A673 (cell line): ENCODE results near the gene ZSCAN10. TPM values are rescaled to one million over a fixed set of nuclear protein-coding genes. Genes with fewer than 3 reads are reported as not detected.

Source experiments
- BruUV-seq: library from RNA; stranded (reverse); fragments of 400-500 nt; replicated peaks from 2 replicates; lab custom pipeline; 2021; lab: Mats Ljungman, UMichigan
- CTCF ChIA-PET: fragments of 300-600 bp; sonication (Branson Sonifier 250); formaldehyde crosslinking; loops from one replicate; lab custom pipeline; 2022; ENCODE audit warnings: antibody characterized with exemption; lab: Charles Lee
- POLR2A ChIA-PET: fragments of 300-600 bp; sonication (Branson Sonifier 250); formaldehyde crosslinking; loops from one replicate; lab custom pipeline; 2022; ENCODE audit warnings: antibody characterized with exemption; ENCODE audit not compliant: low non-redundant PET; lab: Charles Lee
- DNase-seq: peaks from one replicate; pipeline ENCODE4 v3.0.0-alpha.2; 2015; ENCODE audit warnings: low spot score
- H3K27ac ChIP-seq: fragments of 200-600 bp; sonication (generic); 2 replicates; pipeline ENCODE4 v1.5.1; 2016; ENCODE audit warnings: mixed run types, low read depth, mild to moderate bottlenecking, mixed read lengths, antibody characterized with exemption, low read length; ENCODE audit not compliant: poor library complexity, severe bottlenecking
- H3K27me3 ChIP-seq: fragments of 200-600 bp; sonication (generic); replicated peaks from 2 replicates; pipeline ENCODE4 v1.6.1; 2017; ENCODE audit warnings: mixed run types, low read depth, mild to moderate bottlenecking, mixed read lengths, antibody characterized with exemption, low read length; ENCODE audit not compliant: insufficient read depth, poor library complexity
- H3K36me3 ChIP-seq: fragments of 200-600 bp; sonication (generic); 2 replicates; pipeline ENCODE4 v1.6.1; 2016; ENCODE audit warnings: mixed run types, mild to moderate bottlenecking, mixed read lengths, antibody characterized with exemption, low read length; ENCODE audit not compliant: insufficient read depth, poor library complexity, severe bottlenecking
- H3K4me1 ChIP-seq: fragments of 200-600 bp; sonication (generic); 2 replicates; pipeline ENCODE4 v1.6.1; 2017; ENCODE audit warnings: mixed run types, mild to moderate bottlenecking, mixed read lengths, antibody characterized with exemption, low read length; ENCODE audit not compliant: insufficient read depth, poor library complexity, severe bottlenecking
- H3K4me3 ChIP-seq: fragments of 200-600 bp; sonication (generic); 2 replicates; pipeline ENCODE4 v1.5.1; 2016; ENCODE audit warnings: low read depth, mixed run types, mild to moderate bottlenecking, mixed read lengths, low read length; ENCODE audit not compliant: poor library complexity, severe bottlenecking
- H3K9me3 ChIP-seq: fragments of 200-600 bp; sonication (generic); 2 replicates; pipeline ENCODE4 v1.6.1; 2016; ENCODE audit warnings: mixed run types, low read depth, mild to moderate bottlenecking, mixed read lengths, antibody characterized with exemption, low read length; ENCODE audit not compliant: poor library complexity, severe bottlenecking
- EZH2 ChIP-seq: fragments of 200-600 bp; sonication (generic); IDR thresholded peaks from 2 replicates; pipeline ENCODE4 v1.6.1; 2017; ENCODE audit warnings: borderline replicate concordance, low read depth, mild to moderate bottlenecking, mixed read lengths, antibody characterized with exemption, low read length; ENCODE audit not compliant: poor library complexity, severe bottlenecking
- intact Hi-C: fragments of 100-400 bp; cut with micrococcal nuclease; formaldehyde crosslinking; loops from one replicate; pipeline ENCODE4 v1.10.0; 2022; ENCODE audit not compliant: unreplicated experiment
- total RNA-seq: library from RNA; stranded (reverse); gene quantifications from 2 replicates; pipeline ENCODE4 v1.2.3, GENCODE V29; 2021
- TF ChIP-seq, protein P1 (sequence below): fragments of 300-800, 200-600 bp; sonication (generic); conservative IDR thresholded peaks from 2 replicates; pipeline ENCODE4 v1.5.1; 2017; ENCODE audit warnings: low read depth, mild to moderate bottlenecking, antibody characterized with exemption, low read length, moderate library complexity, mixed read lengths

The ZSCAN10 gene
- total RNA-seq, 1 experiment from 2014 or later, result not detected

DNA sequence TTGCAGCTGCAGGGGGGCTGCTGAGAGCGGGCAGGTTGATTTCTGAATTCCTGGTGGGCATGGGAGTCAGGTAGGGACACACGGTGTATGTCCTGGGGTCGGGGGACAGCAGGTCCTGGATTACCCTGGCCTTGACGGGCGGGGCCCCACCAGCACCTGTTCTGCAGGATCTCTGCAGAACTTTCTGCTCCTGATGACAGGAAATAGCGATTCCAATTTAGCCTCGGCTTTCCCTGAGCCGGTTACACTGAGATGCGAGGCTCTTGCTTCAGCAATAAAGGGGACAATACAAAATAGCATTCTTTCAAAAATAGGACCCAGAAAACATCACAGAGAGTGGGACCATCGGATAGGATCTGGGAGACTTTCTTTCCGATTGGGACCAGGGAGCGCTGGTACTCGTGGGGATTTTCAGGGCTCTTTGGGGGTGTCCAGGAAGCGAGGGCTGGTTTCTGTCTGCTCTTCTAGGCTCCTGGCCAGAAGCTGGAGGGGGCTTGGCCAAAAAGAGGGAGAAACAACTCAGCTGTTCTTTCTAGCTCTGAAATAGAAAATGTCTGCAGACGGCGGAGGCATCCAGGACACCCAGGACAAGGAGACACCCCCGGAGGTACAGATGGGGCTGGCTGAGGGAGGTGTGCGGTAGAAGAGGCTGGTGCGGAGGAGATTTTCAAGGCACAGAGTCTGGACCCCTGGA lies 13.9 kb upstream of the ZSCAN10 start:
- intact Hi-C loops, result no loop called here
- H3K27me3 ChIP-seq, result no peaks in the 10 kb centered on the region
- ChIA-PET POLR2A (interaction anchor here (0.6 kb wide), 1 partner anchor 8 kb away, joined by 3 read pairs; no protein-coding TSS in a partner anchor), CTCF (interaction anchor here (3.2 kb wide), 1 partner anchor 17 kb away, joined by 10 read pairs; no protein-coding TSS in a partner anchor)
- H3K4me1 ChIP-seq, result peaks cover 19% of the 10 kb centered on the region
- peak overlapping the region; percentile 99 for H3K4me3 ChIP-seq
- peaks cover 6% of the 10 kb centered on the region for H3K36me3 ChIP-seq
- H3K9me3 ChIP-seq, result no peaks in the 10 kb centered on the region
- no peak for DNase-seq
- no peak for TF ChIP-seq EZH2
- TF ChIP-seq, protein P1, sequence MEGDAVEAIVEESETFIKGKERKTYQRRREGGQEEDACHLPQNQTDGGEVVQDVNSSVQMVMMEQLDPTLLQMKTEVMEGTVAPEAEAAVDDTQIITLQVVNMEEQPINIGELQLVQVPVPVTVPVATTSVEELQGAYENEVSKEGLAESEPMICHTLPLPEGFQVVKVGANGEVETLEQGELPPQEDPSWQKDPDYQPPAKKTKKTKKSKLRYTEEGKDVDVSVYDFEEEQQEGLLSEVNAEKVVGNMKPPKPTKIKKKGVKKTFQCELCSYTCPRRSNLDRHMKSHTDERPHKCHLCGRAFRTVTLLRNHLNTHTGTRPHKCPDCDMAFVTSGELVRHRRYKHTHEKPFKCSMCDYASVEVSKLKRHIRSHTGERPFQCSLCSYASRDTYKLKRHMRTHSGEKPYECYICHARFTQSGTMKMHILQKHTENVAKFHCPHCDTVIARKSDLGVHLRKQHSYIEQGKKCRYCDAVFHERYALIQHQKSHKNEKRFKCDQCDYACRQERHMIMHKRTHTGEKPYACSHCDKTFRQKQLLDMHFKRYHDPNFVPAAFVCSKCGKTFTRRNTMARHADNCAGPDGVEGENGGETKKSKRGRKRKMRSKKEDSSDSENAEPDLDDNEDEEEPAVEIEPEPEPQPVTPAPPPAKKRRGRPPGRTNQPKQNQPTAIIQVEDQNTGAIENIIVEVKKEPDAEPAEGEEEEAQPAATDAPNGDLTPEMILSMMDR, result no peak
- BruUV-seq, result TSS peak; percentile 68
- peak overlapping the region; percentile 70 for H3K27ac ChIP-seq

DNA sequence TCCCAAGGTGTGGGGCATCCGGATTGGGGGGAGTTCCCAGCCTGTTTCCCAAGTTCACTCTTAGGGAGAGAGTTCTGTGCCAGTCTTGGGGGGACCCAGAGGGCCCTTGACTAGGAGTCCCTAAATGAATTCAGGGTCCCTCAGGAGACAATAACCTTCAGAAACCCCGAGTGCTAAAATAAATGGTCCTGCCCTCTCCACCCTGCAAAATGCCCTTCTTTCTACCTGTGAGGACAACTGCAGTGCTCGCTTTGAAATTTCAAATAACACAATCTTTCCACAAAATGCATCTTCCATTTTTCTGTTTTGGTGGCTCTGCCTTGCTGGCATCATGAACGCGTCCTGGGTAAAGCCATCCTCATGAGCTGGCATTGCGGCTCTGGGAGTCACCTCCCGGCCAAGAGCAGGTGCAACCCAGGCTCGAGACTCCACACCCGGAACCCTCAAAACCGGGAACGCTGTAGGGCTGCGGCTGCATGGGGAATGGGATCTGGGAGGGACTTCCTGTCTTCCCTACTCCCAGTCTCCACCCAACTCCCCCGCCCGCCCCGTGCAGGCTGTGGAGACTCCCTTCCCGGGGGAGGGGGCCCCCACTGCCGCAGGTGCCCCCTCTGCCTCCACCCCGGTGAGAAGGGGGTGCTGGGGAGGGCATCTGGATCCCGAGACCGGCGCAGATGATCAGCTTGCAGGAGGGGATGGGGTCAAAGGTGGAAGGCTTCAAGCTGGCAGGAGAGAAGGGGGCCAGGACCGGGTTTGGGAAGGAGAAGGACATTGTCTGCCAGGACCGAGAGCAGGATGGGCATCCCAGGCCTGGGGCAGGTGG lies 13.2 kb upstream of the ZSCAN10 start, which contains the start of gene ZNF205:
TSS of gene ZNF205 (plus strand) at position 529 of the 823 bp plus-strand sequence. CDS start 845 bp downstream, outside the sequence.
- Histone ChIP-seq H3K9me3 (no peaks in the 10 kb centered on the region), H3K4me1 (peaks cover 20% of the 10 kb centered on the region), H3K36me3 (peaks cover 5% of the 10 kb centered on the region), H3K4me3 (peak within 1 kb of the TSS; percentile 99), H3K27ac (peak within 1 kb of the TSS; percentile 70), H3K27me3 (no peaks in the 10 kb centered on the region)
- intact Hi-C loops, result no loop called here
- ChIA-PET POLR2A (no interaction called here), CTCF (interaction anchor here (3.2 kb wide), 1 partner anchor 17 kb away, joined by 10 read pairs; no protein-coding TSS in a partner anchor)
- peak; percentile 89 for DNase-seq
- TF ChIP-seq, protein P1, result no peak
- TF ChIP-seq EZH2, result no peak
- no TSS peak for BruUV-seq

DNA sequence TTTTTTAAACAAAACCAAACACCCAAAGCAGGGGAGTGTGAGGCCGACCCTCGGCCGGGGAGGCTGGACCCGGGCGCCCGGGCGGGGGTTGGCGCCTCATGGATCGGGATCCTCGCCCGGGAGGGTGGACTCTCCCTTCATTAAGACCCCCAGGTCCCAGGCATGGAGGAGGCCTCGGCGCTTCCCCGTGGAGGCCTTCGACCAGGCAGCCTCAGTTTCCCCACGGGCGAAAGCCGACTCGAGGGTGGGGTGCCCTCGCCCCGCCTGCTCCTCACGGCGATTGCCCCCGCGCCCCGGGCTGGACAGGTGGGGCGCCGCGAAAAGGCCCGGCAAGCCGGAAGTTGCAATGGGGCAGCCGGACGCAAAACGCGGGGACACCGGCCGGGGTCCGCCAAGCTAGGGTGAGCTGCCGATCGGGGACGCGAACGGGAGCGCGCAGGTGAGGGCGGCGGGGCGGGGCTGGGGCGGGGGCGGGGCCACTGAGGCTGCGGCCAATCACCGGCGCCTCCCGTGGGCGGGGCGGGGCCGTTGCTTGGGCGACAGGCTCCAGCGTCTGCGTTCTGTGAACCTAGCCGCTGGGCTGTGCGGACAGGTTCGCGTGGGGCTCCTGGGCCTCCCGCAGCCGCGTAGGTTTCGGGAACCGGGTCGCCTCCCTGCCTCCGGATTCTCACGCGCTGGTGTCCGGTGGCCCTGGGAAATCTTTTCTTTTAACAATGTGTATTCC lies 7.3 kb upstream of the ZSCAN10 start:
- H3K4me3 ChIP-seq, result peak overlapping the region; percentile 74
- peak; percentile 93 for DNase-seq
- H3K27ac ChIP-seq, result peak overlapping the region; percentile 77
- H3K27me3 ChIP-seq, result no peaks in the 10 kb centered on the region
- CTCF ChIA-PET, result interaction anchor here (1.1 kb wide), 1 partner anchor 23 kb away, joined by 10 read pairs; no protein-coding TSS in a partner anchor
- intact Hi-C loops, result no loop called here
- TF ChIP-seq EZH2, result no peak
- TF ChIP-seq, protein P1, result no peak
- no peaks in the 10 kb centered on the region for H3K36me3 ChIP-seq
- POLR2A ChIA-PET, result interaction anchor here (0.6 kb wide), 2 partner anchors 531 to 1496 kb away, joined by 5 to 6 read pairs; no protein-coding TSS in a partner anchor
- H3K4me1 ChIP-seq, result peaks cover 8% of the 10 kb centered on the region
- no peaks in the 10 kb centered on the region for H3K9me3 ChIP-seq
- BruUV-seq, result no TSS peak
